ENCODE measurements around the gene SCAPER. TPM values are rescaled to one million over a fixed set of nuclear protein-coding genes. Genes with fewer than 3 reads are reported as not detected.

The SCAPER gene
- total RNA-seq, 1 experiment from 2014 or later, result 5.2 TPM

DNA sequence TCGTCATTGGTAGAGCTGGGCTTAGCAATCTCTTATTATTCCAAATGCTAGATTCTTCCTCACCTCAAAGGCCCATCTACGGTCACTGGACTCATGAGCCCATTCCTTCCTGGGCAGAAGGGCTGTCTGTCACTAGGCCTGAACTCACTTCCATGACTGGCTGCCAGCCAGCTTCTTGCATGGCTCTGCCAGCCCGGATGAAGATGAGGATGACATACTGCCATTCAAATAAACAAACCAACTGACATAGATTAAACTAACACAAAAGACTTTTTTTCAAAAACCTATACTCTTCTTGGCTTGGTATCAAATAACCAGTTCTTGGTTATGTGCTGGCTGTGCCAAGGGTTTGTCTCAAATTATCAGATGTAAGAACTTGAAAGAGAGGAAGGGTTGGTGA, 544.7 kb downstream of the SCAPER start:
- peak; percentile 14 for DNase-seq (ENCODE audit: low read depth)

DNA sequence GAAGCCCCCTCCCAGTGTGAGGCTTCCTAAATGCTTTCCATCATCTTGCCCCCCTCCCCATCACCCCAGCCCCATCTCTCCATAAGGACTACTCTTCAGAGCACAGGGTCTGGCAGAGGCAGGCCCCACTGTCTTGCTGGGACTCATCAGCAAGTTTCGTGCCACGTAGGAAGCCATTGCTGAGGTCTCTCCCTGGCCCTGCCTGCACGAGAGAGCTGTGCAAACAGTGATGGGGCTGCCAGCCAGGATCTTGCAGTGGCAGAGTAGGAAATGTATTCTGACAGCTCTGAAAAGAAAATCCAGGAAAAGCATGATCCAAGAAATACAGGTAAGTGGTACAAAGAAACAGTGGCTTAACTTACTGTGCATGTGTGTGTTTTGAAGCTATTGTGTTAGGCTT, 546.0 kb downstream of the SCAPER start:
- DNase-seq (ENCODE audit: low read depth), result no peak

DNA sequence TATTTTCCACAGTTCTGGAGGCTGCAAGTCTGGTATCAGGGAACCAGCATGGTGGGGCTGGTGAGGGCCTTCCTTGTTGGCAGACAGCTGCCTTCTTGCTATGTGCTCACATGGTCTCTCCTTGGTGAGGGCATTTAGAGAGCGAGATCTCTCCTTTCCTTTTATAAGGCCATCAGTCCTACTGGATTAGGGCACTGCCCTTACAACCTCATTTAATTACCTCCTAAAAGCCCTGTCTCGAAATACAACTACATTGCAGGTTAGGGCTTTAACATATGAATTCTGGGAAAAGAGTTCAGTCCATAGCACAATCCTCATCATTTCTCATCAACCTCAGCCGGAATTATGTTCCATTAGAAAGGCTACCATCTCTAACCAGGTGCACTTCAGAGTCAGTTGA, 546.7 kb downstream of the SCAPER start:
- DNase-seq (ENCODE audit: low read depth), result no peak

DNA sequence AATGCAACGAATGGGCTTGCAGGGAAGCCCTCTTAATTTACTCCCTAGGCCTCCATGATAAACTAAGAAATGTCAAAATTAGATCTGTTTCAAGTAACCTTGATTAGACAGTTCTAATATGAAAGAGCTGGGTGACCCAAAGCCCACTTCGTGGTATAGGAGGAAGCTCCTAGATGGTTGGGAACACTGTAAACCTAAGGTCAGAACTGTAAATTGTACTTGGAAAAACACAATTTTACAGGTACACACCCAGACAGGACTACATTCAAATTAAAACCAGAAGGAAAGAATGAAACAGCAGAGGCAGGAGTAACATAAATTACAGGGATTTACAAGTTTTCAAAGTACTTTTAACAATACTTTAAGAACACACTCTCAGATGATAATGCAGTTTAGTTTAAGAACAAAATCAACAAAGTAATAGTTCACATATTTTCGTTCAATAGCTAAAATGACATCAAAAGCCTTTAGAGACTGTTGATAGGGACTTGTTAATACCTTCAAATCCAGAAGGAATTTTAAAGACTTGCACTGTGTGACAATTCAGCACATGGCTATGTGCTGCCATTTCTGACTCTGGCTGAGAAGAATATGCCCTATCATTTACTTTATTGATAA, 550.2 kb downstream of the SCAPER start:
- no peak for DNase-seq (ENCODE audit: low read depth)

DNA sequence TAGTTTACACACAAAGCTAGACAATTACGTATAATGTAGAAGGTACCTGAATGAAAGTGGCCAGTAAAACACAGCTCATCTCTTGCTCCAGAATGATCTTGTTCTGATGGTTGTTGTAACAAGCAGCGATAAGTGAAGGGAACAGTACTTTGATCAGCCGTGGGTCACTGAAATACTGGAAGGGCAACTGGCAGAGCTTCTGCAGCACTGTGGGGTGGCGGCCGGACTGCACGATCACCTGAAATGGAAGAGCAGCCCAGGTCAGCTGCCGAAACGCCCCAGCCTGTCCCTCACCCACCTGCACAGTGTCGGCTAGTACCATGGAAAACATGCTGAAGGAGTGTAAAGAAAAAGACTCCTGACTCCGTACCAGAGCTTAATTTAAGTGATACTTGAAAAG, 551.2 kb downstream of the SCAPER start:
- no peak for DNase-seq (ENCODE audit: low read depth)

DNA sequence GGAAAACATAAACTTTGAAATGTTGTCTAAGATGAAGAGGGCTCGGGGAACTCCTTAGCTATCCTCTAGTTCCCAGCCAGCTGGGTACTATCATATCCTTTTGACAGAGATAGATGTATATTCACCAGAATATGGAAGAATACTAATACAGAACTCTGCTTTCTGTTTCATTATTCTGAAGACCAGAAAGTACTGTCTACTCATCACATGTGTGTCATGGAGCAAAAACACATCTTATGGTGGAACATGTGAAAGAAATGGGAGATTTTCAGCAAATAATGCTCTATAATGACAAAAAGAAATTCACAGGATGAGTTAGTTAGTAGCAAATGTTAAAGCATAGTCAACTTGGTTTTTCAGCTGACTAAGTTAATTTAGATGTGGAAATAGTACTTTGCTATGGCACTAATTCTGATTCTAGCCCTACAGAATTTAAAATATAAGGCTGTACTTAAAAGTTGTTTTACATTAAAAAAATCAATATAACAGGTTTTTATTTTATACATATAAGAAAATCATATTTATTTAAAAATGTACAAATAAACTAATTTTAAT, 552.0 kb downstream of the SCAPER start:
- DNase-seq (ENCODE audit: low read depth), result no peak

DNA sequence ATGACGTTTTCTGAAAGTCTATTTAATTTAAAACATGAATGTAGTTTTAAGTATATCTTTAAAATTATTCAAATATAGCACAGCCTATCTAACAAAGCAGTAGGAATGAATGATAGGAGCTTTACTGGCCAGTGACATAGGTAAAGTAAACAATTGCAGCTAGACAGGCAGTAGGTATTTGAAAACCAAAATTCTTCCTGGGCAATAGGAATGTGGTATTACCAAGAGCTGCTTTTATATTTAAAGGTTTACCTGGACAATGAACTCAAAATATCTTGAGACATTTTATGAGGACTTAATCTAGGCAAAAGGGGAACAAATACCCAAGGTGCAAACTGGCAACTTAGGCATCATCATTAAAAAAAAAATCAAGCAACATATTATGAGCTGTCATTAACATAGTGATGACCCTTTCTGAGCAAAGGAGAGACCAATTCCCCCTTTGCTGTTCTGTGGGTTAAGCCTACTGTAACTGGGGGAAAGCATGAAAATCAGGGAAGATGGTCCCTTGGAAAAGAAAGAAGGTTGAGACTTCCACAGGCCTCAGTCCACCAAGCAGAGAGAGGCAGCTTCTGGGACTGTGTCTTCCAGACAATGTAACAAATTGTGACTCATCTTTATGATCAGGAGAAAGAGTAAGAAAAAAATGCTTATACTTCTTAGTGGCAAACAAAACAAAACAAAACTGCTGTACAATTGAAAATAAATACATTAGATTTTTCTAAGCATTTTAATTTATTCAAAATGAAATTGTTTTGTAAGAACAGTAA, 555.7 kb downstream of the SCAPER start:
- DNase-seq (ENCODE audit: low read depth), result peak; percentile 28

DNA sequence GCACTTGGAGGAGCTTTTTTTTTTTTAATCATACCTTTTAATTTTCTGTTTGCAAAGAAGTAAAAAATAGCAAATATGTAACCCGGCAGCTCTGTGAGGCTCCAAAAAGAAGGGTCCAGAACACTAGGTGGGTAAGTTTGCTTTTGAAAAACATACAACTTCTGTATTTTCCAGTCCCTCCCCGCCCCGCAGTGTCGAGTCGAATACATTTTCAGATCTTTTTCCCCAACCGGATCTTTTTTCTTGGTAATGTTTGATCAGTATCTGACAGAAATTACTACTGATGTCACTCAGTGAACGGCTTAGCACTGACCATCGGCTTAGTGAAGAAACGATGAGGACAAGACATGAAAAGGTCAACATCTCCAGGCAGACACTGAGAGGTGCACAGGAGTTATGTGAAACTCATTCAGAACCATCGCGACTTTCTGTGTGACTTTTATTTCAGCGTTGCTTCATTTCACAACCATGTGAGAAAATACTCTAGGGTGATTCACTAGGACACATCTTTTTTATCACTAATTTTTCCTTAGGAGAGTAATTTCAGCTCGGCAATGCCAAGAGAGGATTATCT, 557.6 kb downstream of the SCAPER start:
- DNase-seq (ENCODE audit: low read depth), result no peak

DNA sequence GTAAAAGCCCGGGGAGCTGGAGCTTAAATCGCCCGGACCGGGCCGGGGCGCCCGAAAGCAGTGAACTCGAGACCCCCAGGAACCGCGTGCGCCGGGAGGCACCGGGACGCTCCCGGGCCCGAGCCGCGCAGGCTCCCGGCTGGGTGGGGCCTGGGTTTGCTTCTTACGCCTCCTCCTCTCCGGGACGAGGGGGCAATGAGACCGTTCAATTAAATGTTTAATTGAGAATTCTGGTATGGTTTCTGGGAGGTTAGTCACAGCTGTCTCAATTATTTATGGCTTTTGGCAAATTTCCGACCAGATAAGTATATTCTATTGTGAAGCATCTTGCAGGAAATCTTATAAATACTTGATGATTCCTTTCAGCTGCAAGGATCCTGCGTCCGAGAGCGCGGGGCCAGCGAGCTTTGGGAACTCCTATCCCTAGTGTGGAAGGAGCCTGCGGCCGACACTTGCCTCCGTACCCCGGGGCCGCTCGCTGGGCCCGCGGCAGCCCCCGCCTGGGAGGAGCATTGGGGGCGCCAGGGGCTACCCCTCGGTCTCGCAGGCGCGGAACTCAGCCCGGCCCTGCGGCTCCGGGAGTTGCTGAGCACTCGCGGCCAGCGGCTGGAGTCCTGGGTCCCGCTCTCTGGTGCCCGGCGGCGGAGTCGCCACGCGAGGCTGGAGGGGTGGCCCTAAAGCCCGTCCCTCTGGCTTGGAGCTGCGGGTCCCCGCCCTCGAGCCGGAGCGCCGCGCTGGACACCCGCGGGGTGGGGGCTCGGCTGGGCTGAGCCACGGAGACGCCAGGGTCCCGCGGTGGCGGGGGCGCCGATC, 558.3 kb downstream of the SCAPER start:
- peak; percentile 68 for DNase-seq (ENCODE audit: low read depth)

DNA sequence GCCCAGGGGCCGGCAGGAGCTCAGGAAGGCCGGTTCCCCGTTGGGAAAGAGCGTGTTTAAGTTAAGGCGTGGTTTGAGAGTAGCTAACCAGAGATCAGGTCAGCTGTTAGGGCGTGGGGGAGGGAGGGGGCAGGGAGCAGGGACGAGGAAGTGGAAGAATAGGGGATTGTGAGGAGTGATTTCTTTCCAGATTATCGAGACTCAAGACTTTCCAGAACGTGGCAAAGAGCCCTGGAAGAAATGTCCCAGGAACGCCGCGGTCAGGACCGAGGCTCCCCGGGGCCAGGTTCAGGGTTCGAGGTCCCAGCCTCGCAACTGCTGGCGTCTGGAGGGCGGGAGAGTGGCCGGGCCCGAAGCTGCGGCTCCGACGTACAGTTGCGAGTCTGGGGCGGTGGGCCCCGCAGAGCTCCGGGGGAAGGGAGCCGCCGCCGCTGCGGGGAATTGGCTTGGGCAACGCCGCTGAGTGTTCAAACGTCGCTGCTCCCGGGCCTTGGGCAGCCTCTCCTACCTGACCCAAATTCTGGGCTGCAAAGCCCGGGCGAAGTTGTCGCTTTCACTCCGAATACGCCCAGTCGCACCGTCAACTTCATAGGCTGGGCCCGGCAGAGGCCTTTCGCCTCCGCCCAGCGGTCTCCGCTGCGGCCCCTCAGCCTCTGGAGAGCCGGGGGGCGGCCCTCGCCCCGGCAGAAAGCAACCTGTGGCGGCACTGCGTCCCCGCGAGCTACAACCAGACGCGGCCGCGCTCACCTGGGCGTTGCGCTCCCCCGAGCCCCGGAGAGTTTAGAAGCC, 559.1 kb downstream of the SCAPER start:
- DNase-seq (ENCODE audit: low read depth), result peak; percentile 25

DNA sequence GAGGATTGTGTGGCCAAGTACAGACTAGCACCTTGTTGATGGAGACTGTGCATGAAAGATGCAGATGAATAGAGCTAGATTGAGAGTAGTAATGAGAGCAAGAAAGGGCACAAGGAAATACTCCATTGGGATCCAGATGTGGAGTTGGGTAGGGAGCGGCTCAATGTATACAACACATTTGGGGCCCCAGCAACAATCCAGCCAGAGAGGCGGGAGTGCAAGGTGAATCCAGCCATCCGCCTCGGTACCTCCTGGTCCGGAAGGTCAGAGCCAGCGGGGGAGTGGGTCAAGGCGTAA, 559.6 kb downstream of the SCAPER start:
- DNase-seq (ENCODE audit: low read depth), result no peak

DNA sequence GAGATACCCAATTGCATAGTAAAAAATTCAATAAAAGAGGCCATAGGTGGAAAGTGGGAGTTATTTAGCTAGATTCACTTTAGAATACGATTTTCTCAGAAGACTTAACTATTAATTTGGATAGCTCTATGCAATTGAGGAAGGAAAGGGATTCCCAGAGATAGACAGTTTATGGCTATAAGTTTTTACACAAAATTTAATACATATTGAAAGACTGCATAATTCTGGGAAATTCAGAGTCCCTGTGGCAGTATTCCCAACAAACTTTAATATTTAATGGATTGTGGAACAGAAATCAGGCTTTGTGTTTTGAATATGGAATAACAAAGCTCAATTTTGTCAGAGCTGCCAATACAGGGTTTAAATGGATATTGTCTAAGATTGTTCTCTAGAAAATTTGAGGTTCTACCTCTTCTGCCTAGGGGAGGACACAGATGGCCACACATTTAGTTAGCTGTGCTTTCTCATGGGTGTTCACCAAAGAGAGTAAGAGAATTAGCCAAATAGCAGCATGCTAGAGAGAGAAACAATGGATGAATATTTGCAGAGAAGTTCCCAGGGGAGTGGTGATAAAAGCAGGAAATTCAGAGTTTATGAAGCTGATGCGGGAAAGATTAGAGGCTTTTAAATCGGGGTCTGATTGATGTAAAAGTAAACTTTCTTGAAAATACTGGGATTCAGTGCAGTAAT, 560.1 kb downstream of the SCAPER start:
- no peak for DNase-seq (ENCODE audit: low read depth)

DNA sequence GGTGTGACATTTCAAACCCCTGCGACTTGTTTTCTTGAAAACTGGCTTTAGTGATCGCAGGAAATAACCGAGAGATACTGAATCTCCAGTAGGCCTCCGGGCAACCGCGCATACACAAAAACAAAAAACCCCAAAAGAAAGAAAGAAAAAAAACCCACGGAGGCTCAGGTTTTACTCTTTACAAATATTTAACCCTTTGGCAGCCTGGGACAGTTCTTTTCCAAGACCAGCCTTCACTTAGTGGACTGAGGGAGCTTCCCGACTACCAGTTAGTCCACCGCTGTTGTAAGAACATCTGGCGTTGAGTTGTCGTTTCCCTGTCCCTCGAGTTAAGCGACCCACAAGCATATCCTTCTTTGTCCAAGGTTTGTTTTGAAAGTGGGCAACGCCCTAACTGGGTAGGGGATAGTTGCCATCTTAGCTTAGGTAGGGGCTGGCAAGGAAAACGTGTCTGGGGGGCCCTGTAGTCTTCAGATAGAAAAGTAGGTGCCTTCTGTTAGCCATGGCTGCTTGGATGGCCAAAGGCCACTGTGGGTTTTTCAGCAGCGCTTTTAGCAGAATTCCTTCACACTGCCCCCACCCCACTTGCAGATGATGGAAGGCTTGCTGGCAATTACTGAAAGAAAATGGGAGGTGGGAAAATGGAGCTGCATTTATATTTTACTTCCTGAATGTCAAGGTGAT, 561.7 kb downstream of the SCAPER start:
- no peak for DNase-seq (ENCODE audit: low read depth)

DNA sequence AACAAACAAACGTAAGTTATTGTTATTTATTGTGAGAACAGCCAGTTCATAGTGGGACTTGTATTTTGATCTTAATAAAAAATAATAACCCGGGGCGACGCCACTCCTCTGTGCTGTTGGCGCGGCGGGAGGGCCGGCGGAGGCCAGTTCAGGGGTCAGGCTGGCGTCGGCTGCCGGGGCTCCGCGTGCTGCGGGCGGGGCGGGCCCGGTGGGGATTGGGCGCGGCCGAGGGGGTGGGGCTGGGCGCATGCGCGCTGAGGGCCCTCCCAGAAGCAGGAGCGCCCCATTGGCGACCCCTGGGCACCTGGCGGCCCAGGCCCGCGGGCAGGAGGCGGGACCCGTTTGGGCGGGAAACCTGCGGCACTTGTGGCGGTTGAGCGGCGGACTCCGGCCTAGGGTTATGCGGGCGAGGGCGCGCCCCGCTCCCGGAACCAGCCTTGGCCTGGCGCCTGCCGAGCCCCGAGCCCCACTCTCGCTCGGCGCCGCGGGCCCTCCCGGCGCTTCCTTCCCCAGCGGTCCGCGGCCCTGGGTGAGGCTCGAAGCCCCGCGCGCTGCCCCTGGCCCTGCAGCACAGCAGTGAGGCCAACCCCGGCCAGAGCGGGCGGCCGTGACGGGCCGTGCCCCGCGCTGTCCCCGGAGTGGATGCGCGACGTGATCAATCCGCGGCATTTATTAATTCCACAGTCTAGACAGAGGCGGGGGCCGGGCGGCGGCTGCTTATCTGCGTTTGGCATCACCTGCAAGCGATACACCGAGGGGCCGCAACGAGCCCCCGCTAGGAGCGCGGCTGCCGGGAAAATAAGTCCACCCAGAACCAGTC, 562.5 kb downstream of the SCAPER start:
- DNase-seq (ENCODE audit: low read depth), result no peak

DNA sequence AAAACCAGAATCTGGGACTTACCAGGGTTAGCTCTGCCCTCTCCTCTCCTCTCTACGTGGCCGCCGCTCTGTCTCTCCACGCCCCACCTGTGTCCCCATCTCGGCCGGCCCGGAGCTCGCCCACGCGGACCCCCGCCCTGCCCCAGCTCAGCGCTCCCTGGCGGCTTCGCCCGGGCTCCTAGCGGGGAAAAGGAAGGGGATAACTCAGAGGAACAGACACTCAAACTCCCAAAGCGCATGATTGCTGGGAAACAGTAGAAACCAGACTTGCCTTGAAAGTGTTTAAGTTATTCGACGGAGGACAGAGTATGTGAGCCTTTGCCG, 563.1 kb downstream of the SCAPER start:
- no peak for DNase-seq (ENCODE audit: low read depth)

DNA sequence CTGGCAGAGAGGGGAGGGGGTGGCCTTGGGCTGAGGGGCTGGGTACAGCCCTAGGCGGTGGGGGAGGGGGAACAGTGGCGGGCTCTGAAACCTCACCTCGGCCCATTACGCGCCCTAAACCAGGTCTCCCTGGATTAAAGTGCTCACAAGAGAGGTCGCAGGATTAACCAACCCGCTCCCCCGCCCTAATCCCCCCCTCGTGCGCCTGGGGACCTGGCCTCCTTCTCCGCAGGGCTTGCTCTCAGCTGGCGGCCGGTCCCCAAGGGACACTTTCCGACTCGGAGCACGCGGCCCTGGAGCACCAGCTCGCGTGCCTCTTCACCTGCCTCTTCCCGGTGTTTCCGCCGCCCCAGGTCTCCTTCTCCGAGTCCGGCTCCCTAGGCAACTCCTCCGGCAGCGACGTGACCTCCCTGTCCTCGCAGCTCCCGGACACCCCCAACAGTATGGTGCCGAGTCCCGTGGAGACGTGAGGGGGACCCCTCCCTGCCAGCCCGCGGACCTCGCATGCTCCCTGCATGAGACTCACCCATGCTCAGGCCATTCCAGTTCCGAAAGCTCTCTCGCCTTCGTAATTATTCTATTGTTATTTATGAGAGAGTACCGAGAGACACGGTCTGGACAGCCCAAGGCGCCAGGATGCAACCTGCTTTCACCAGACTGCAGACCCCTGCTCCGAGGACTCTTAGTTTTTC, 563.6 kb downstream of the SCAPER start:
- DNase-seq (ENCODE audit: low read depth), result no peak

DNA sequence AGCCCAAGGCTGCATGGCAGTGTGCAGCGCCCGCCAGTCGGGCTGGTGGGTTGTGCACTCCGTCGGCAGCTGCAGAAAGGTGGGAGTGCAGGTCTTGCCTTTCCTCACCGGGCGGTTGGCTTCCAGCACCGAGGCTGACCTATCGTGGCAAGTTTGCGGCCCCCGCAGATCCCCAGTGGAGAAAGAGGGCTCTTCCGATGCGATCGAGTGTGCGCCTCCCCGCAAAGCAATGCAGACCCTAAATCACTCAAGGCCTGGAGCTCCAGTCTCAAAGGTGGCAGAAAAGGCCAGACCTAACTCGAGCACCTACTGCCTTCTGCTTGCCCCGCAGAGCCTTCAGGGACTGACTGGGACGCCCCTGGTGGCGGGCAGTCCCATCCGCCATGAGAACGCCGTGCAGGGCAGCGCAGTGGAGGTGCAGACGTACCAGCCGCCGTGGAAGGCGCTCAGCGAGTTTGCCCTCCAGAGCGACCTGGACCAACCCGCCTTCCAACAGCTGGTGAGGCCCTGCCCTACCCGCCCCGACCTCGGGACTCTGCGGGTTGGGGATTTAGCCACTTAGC, 564.3 kb downstream of the SCAPER start:
- DNase-seq (ENCODE audit: low read depth), result no peak

DNA sequence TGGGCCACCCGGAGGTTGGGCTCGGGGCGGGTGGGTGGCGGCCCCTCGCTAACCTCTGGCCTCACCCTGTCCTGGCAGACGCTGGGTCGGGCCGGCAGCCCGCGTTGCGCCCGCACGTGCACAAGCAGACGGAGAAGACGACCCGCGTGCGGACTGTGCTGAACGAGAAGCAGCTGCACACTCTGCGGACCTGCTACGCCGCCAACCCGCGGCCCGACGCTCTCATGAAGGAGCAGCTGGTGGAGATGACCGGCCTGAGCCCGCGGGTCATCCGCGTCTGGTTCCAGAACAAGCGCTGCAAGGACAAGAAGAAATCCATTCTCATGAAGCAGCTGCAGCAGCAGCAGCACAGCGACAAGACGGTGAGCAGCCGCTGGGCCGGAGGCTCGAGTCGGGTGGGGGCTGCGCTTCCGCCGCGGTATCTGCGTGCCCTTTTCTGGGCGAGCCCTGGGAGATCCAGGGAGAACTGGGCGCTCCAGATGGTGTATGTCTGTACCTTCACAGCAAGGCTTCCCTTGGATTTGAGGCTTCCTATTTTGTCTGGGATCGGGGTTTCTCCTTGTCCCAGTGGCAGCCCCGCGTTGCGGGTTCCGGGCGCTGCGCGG, 564.8 kb downstream of the SCAPER start:
- DNase-seq (ENCODE audit: low read depth), result peak; percentile 20

Measured in M059J (cell line).